Stimulated activated CD4-positive, alpha-beta T cell treated with anti-CD3 and anti-CD28 coated beads, TNF-alpha, amount 100 ng/mL, for 1 hour (primary cell): Measurements from ENCODE around the gene RICTOR.

Experiments used
- DNase-seq, 3 donors: peaks; one replicate each; pipeline ENCODE4 v3.0.0-alpha.2; 2020; ENCODE audit warnings: low read depth in 3 of 3, low spot score in 1 of 3

The RICTOR gene

GRCh38 chr5:38940230-38940858 lies 133.9 kb downstream of the RICTOR start:
- no peak for DNase-seq

GRCh38 chr5:38938973-38939372 lies 135.2 kb downstream of the RICTOR start:
- DNase-seq, result no peak

- DNase-seq, result no peak
Measured at GRCh38 chr5:38938424-38938823, 135.8 kb downstream of the RICTOR start.

- DNase-seq, result no peak
Measured at GRCh38 chr5:38936269-38936668, 137.9 kb downstream of the RICTOR start.

- no peak for DNase-seq
Measured at GRCh38 chr5:38935437-38935836, 138.8 kb downstream of the RICTOR start.

GRCh38 chr5:38932854-38933408 lies 141.3 kb downstream of the RICTOR start:
- DNase-seq, result no peak

GRCh38 chr5:38931731-38932130 lies 142.5 kb downstream of the RICTOR start:
- DNase-seq, result no peak

GRCh38 chr5:38929838-38930237 lies 144.4 kb downstream of the RICTOR start:
- no peak for DNase-seq

- no peak for DNase-seq
Measured at GRCh38 chr5:38927470-38927869, 146.7 kb downstream of the RICTOR start.

- DNase-seq, result no peak
Measured at GRCh38 chr5:38926121-38926520, 148.1 kb downstream of the RICTOR start.

- DNase-seq, result no peak
Measured at GRCh38 chr5:38925154-38925925, 148.9 kb downstream of the RICTOR start.

GRCh38 chr5:38923661-38924451 lies 150.3 kb downstream of the RICTOR start:
- no peak for DNase-seq

- peak in 1 of 3 donors; percentile 28 for DNase-seq
Measured at GRCh38 chr5:38922199-38922598, 152.0 kb downstream of the RICTOR start.

GRCh38 chr5:38921174-38921573 lies 153.0 kb downstream of the RICTOR start:
- DNase-seq, result no peak

GRCh38 chr5:38916802-38917201 lies 157.4 kb downstream of the RICTOR start:
- no peak for DNase-seq

- no peak for DNase-seq
Measured at GRCh38 chr5:38913714-38914113, 160.5 kb downstream of the RICTOR start.

GRCh38 chr5:38911933-38912332 lies 162.3 kb downstream of the RICTOR start:
- DNase-seq, result no peak

GRCh38 chr5:38906503-38906902 lies 167.7 kb downstream of the RICTOR start:
- no peak for DNase-seq

GRCh38 chr5:38905516-38905915 lies 168.7 kb downstream of the RICTOR start:
- DNase-seq, result no peak

- no peak for DNase-seq
Measured at GRCh38 chr5:38899936-38900335, 174.3 kb downstream of the RICTOR start.

GRCh38 chr5:38896760-38897159 lies 177.4 kb downstream of the RICTOR start:
- no peak for DNase-seq

- no peak for DNase-seq
Measured at GRCh38 chr5:38892363-38892762, 181.8 kb downstream of the RICTOR start.
